HG03442 (cell line): ENCODE data around the gene CNPY2.
"Not testable (repeated sequence)": the region's sequence is repeated elsewhere in the genome, so short reads cannot be mapped to it uniquely, and the experiment has no call there.

Source experiments
- ATAC-seq: cut with Tn5 transposase; IDR thresholded peaks from one replicate; pipeline ENCODE4 v1.9.1; 2021; ENCODE audit warnings: mild to moderate bottlenecking, moderate library complexity; ENCODE audit not compliant: unreplicated experiment

The CNPY2 gene

DNA sequence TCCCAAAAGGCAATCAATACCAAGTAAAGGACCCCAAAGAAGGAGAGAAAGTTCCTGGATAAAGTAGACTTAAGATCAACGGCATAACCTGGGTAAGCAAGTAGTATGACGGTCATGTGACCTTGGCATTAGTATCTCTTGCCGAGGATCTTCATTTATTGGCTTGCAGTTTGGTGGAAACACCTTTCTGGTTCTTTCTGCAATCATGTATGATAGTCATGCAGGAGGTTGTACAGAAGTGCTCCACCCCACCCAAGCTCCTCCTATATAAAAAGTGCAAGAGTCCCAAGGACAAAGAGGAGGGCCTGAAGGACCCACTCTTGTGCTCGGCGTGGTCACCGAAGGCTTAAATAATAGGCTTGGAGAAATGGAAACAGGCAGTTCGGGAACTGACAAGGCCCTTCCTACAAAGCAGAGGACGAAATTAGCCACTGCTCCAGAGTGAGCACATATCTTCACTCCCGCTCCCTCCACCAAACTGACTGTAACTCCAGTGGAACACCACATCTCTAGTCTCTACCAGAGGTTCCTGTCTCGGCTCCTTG, 16.4 kb downstream of the CNPY2 start:
- ATAC-seq, result no peak

DNA sequence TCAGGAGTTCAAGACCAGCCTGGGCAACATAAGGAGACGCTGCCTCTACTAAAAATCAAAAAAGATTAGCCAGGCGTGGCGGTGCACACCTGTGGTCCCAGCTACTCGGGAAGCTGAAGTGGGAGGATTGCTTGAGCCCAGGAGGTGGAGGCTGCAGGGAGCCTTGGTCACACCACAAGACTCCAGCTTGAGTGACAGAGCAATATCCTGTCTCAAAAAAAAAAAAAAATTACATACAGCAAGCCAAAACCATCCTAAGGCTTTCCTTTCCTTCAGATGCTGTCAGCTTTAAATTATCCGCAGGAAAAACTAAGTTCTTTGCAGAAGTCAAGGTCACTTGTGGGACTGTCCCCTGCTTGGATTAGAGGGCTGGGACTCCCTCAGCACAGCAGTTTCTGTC, 17.0 kb downstream of the CNPY2 start:
- ATAC-seq, result no peak

DNA sequence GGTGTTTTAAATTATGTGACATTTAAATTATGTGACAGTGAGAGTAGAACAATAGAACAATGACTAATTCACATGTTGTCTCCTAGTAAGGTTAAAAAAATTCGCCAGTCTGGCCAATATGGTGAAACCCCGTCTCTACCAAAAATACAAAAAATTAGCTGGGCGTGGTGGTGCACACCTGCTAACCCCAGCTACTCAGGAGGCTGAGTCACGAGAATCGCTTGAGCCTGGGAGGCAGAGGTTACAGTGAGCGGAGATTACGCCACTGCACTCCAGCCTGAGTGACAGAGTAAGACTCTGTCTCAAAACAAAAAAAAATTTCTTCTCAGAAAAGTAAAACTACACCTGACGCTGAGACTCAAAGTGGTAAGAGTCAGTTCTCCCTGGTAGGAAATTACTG, 18.4 kb downstream of the CNPY2 start:
- no peak for ATAC-seq

DNA sequence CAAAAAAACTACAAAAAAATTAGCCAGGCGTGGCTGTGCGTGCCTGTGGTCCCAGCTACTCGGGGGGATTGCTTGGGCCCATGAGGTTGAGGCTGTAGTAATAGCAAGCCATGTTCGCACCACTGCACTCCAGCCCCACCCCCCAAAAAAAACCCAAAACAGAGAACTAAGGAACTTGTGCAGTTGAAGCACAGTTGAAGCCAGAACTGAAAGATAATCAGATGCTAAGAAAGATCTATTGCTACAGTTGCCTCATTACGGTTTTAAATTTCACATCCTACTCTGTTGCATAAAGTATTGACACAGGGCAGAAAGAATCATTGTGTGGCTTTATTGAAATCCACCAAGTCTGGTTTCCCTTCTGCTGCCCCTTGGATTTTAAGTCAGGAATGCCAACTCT, 19.5 kb downstream of the CNPY2 start:
- no peak for ATAC-seq

DNA sequence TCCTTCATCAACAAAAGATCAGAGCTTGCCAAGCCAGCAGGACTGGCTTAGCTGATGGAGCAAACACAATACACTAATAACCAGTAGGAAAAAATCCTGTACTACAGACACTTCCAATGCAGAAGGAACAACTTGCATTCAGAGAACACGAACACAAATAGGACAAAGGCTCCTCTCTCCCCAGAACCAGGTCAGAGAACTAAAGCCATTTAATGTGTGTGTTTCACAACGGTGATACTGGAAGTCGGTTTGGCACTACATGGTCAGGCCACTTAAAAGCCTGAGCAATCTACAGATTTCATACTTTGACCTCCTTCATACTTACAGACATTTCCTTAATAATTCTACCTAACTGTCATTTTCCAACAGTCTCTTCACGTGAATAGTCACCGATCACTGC, 22.0 kb downstream of the CNPY2 start:
- no peak for ATAC-seq

DNA sequence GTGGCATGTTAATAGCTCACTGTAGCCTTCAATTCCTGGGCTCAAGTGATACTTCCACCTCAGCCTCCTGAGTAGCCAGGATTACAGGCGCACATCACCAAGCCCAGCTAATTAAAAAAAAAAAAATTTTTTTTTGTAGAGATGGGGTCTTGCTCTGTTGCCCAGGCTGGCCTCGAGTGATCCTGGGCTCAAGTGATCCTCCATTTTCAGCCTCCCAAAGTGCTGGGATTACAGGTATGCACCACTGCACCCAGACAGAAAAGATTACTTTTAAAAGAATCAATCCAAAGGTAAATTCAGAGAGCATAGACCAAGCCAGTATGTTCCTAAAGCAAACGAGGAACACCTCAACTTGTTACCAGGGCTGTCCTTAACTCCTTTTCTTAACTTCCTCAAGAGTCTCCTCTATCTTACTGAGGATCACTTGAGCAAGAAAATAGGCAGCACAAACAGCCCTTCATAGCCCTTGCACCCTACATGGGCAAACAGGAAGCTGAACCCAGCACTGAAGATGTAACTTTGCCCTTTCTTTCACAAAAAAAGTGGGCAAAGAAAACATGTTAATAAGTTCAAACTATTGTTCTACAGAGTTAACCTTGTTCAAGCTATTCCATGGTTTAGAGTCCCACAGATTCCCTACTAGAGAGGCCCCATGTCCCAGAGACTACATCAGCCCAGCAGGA, 26.9 kb downstream of the CNPY2 start:
- ATAC-seq, result no peak

DNA sequence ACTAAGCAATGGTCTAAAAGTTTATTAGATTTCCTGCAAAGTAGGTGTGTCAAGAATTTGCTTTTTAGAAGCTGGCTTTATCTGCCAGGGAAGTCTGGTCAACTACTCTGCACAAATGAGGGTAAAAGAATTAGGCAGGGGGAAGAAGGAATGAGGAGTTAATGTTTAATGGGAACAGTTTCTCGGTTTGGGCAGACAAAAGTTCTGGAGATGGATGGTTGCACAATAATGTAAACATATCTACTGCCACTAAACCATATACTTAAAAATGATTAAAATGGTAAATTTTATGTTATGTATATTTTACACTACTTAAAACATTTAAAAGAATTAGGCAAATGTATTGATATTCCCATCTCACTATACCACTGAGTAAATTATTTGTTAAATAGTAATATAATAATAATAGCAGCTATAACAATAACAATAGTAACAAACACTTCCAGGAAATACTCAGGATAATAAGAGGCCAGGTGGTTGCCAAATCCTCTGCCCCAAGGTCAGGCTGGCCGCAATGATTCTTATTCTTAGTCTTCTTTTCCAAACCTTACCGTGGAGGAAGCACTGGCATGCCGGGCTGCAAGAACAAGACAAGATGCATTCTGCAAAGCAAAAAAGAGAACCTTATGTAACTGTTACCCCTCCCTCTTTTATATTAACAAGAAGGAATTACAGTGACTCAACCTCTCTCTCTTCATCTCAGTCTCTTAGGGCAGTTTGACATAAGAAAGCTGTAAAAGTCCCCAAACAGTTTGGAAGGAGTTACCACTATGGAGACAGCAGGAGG, 29.6 kb downstream of the CNPY2 start:
- ATAC-seq, result no peak

DNA sequence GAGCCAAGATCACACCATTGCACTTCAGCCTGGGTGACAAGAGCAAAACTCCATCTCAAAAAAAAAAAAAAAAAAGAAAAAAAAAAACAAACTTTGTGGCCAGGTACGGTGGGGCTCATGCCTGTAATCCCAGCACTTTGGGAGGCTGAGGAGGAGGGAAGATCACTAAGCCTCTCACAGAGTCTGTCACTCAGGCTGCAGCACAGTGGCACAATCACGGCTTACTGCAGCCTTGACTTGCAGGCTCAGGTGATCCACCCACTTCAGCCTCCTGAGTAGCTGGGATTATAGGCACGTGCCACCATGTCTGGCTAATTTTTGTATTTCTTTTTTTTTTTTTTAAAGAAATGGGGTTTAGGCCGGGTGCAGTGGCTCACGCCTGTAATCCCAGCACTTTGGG, 31.5 kb downstream of the CNPY2 start:
- ATAC-seq, result not testable (repeated sequence)

DNA sequence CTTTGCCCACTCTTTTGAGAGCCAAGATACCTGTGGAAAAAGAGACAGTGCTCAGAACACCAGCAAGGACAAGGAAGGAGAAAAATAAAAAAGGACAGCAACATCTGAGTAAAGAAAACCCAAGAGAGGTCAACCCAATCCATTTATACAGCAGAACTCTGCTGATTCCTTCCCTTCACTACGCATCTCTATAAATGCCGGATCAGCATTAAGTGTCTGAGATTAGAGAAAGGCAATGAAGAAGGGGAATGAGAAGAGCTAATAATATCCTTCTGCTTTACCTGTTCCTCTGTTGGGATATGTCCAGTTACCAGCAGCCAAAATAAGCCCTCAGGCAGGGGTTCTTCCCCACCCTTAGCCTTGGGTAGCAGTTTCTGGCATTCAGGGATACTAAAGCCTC, 33.2 kb downstream of the CNPY2 start:
- no peak for ATAC-seq

DNA sequence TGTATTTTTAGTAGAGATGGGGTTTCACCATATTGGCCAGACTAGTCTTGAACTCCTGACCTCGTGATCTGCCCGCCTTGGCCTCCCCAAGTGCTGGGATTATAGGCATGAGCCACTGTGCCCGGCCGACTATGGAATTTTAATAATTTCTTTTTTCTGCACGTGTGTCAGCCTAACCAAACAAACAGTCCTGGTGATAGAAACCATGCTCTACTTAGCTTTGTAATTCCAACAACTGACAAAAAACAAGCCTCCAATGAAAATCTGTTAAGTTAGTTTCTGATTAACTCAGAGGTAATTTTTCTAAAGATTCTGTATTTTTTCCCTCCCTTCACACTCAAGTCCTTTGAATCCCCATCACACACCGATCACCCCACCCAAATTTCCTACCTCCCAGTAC, 33.8 kb downstream of the CNPY2 start:
- ATAC-seq, result no peak

DNA sequence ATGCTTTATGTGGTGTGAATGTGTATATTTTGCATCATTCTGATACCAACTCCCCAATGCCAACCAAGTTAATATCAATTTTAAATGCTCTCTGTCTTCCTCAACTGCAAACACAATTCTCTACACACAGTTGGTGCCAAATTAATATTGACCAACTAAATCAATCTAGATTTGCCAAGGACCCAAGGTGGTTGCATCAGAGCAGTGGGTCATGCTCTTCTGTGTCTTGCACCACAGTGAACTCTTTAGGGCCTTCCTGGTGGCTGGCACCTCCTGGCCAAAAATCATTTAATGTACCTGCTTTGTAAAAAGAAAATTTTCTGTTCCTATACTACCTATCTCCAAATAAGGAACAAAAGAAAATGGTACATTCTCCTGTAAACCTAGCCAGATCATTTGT, 34.9 kb downstream of the CNPY2 start:
- ATAC-seq, result no peak

DNA sequence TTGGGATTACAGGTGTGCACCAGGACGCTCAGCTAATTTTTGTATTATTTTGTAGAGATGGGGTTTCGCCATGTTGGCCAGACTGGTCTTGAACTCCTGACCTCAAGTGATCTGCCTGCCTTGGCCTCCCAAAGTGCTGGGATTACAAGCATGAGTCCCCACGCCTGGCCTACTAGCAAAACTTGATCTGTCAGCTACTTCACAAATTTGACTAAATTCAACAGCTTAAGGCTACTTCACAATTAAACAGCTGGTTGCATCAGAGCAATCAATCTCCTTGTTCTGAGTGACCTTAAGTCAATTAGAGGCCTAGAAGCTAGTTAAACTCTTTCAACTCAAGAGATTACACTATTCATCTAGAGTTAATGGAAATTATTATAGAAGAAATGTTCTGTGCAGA, 36.9 kb downstream of the CNPY2 start:
- ATAC-seq, result no peak

DNA sequence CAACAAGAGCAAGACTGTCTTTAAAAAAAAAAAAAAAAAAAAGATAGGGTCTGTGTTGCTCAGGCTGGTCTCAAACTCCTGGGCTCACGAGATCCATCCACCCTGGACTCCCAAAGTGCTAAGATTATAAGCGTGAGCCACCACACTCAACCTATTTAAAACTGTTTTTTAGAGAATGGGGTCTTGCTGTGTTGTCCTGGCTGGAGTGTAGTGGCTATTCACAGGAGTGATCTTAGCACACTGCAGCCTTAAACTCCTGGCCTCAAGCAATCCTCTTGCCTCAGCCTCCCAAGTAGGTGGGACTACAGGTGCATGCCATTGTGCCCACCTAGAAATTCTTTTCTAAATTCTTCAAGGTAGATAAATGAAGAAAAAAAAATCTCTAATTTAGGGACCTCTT, 41.5 kb downstream of the CNPY2 start:
- no peak for ATAC-seq

DNA sequence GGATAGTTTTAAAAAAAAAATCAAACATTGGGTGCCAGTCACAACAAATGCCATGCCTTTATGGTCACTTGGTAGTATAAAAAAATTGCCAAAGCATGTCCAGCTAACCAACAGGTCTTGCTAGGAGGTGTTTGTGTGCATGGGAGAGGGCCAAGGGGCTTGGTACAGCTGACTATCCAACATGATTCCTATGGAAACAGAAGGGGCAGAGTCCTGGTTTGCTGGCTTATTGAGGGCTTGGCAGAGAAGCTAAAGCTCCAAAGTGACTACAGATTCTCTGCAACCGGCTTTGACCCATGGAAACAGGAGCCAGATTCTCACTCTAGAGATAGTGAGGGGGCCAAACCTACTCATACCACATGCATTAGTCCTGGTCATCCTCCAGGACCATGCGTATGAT, 43.3 kb downstream of the CNPY2 start:
- not testable (repeated sequence) for ATAC-seq

DNA sequence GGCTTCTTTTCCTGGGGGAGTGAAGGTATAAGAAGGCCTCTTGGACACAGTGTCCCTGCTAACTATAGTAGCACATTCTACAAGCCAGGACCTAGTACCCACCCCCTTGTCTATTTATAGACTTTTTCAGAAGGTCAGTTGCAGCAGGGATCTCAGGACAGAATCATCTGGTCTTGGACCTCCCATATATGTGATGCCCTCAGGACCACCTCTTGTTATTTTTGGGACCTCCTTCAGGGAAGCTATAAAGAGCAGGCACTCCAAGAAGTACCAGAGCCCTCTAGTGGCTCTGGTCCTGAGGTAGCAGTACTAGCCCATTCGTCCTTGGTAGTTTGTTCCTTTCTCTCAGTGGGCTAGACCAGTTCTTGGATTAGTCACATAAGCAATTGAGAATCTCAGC, 44.8 kb downstream of the CNPY2 start:
- no peak for ATAC-seq

DNA sequence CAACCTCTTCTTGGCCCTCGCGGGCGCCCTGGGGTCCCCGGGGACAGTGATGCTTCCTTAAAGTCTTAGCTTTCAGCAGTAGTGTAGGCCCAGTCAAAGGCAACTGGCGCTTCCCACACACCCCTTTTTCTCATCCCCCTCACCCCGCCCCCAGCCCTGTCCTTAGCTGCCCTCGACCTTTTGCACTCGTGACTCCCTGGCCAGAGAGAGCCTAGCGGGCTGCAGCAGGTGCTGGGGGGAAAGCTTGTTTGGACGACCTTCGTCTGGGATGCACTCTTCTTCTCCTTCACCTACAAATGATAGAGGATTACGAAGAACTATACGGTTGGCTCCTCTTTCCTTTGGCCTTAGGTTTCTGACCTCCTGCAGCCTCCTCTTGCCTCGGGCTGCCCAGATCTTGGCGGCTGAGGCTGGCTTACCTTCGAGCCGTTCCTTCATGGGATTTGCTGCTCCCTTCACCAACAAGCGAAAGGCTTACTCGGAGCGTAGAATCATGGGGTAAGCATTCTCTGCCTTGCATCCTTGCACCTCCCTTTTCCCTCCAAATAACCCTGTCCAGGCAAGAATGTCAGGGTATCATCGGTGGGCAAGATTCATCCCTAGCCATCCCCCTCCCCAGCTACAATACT, 48.2 kb downstream of the CNPY2 start:
- ATAC-seq, result peak; percentile 8

DNA sequence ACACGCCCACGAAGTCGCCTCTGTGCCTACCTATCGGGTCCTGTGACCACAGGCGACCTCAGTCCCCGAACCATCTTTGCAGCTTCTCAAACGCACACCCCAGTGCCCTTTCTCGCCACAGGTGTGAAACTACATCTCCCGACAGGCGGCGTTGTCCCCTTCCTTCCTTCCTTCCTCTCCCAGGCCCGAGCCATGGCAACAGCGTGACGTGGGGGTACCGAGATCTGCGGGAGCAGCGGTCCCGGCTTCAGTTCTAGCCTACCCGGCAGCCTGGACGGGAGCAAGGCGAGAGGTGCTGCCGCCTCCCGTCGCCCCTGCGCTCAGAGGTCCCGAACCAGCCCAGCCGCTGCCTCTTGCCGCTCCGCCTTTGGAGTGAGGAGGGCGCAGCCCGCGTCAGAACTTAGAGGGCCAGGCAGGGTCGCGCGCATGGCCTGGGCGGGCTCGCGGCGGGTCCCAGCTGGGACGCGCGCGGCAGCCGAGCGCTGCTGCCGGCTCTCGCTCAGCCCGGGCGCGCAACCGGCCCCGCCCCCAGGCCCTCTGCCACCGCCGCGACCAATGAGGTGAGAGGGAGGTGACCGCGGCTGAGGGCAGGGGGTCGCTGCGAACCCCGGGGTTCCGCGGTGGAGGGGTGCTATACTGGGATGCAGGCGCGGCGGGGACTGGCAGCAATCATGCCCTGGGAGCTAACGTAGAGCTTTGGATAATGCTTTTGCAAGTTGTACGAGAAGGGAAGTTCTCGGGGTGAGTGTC, 48.9 kb downstream of the CNPY2 start, which contains the start of gene COQ10A:
COQ10A (plus strand) TSS at position 250 of the 750 bp plus-strand sequence; CDS start at position 427, 177 bp downstream.
- ATAC-seq, result peak; percentile 81

DNA sequence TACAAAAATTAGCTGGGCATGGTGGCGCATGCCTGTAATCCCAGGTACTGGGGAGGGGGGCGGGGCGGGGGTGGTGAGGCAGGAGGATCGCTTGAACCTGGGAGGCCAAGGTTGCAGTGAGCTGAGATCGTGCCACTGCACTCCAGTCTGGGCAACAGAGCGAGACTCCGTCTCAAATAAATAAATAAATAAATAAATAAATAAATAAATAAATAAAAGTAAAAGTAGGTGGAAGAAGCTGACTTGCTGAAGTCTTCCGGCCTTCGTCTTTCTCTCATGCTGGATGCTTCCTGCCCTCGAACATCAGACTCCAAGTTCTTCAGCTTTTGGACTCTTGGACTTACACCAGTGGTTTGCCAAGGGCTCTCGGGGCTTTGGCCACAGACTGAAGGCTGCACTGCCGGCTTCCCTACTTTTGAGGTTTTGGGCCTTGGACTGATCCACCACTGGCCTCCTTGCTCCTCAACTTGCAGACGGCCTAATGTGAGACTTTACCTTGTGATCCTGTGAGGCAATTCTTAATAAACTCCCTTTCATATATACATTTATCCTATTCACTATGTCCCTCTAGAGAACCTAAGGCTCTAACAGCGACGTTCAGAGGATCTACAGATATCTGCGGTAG, 49.6 kb downstream of the CNPY2 start:
- not testable (repeated sequence) for ATAC-seq

DNA sequence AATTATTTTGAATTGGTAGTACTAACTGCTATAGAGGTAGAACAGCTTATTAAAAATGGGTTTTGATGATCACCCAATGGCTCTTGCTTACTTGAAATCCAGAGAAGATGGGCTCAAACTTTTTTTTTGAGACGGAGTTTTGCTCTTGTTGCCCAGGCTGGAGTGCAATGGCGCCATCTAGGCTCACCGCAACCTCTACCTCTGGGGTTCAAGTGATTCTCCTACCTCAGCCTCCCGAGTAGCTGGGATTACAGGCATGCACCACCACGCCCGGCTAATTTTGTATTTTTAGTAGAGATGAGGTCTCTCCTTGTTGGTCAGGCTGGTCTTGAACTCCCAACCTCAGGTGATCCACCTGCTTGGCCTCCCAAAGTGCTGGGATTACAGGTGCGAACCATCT, 52.8 kb downstream of the CNPY2 start:
- not testable (repeated sequence) for ATAC-seq

DNA sequence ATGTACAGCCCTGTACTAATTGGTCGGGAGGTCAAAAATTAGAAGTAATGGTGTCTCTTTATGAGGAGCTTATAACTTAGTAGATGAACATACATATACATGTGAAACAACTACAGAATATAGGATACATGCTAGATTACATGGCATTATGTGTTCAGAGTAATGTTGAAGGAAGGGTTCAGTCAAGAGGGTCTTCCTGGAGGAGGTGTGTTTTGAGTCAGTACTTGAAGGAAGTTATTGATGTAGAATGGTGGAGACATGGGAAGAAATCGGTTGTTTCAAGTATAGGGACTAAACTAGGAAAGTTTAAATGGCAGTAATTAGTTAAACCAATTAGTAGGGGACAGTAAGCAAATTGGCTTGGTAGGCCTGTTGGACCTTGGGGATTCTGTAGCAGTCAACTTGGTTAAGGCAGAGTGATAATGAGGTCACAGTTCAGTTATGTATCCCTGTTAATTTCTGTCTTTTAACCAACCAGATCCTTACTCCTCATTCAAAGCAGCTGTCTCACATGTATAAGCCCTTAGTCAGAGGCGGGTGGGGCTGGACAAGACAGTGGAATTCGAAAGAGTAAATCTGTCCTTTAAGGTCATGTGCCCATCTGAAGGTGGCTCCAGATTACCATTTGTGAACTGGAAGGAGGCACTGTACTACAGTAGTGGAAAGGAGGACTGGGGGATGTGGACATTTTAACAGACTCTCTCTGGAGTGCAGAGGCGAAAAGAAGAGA, 54.1 kb downstream of the CNPY2 start:
- no peak for ATAC-seq
